ENCODE data around the gene SH2D3C.

Gene SH2D3C

GRCh38 chr9:127711831-127712274 is 66.6 kb downstream of the SH2D3C start:
- TF ChIP-seq GLIS3 (CRISPR knock-in tag; IDR thresholded peaks at IDR 0.05) (no peak), TOX (CRISPR knock-in tag; IDR thresholded peaks at IDR 0.05; ENCODE audit: borderline replicate concordance) (no peak), ISL1 (CRISPR knock-in tag; IDR thresholded peaks at IDR 0.05) (no peak), ZNF70 (CRISPR knock-in tag; IDR thresholded peaks at IDR 0.05) (no peak), ESRRG (CRISPR knock-in tag; IDR thresholded peaks at IDR 0.05) (no peak), RARB (CRISPR knock-in tag; IDR thresholded peaks at IDR 0.05) (no peak), TCF4 (CRISPR knock-in tag; IDR thresholded peaks at IDR 0.05; ENCODE audit: borderline replicate concordance) (no peak), POU6F1 (CRISPR knock-in tag; IDR thresholded peaks at IDR 0.05; ENCODE audit: borderline replicate concordance, low read depth) (no peak), TSHZ2 (CRISPR knock-in tag; IDR thresholded peaks at IDR 0.05) (no peak), ZNF565 (CRISPR knock-in tag; conservative IDR thresholded peaks at IDR 0.05; ENCODE audit: low read depth) (no peak), PPARA (CRISPR knock-in tag; IDR thresholded peaks at IDR 0.05; ENCODE audit: borderline replicate concordance) (no peak), SNAI2 (CRISPR knock-in tag; IDR thresholded peaks at IDR 0.05) (no peak), PATZ1 (CRISPR knock-in tag; IDR thresholded peaks at IDR 0.05; ENCODE audit: borderline replicate concordance) (no peak), ARNTL (CRISPR knock-in tag; IDR thresholded peaks at IDR 0.05; ENCODE audit: borderline replicate concordance, low read depth) (no peak), ZFP3 (CRISPR knock-in tag; IDR thresholded peaks at IDR 0.05) (no peak), ZFP30 (CRISPR knock-in tag; IDR thresholded peaks at IDR 0.05) (no peak), CSRNP3 (CRISPR knock-in tag; IDR thresholded peaks at IDR 0.05) (no peak)
- ATAC-seq = no peak

GRCh38 chr9:127711226-127711701 is 67.2 kb downstream of the SH2D3C start:
- TF ChIP-seq ARNTL (CRISPR knock-in tag; IDR thresholded peaks at IDR 0.05; ENCODE audit: borderline replicate concordance, low read depth) (no peak), SNAI2 (CRISPR knock-in tag; IDR thresholded peaks at IDR 0.05) (no peak), TOX (CRISPR knock-in tag; IDR thresholded peaks at IDR 0.05; ENCODE audit: borderline replicate concordance) (no peak), ZNF70 (CRISPR knock-in tag; IDR thresholded peaks at IDR 0.05) (no peak), TCF4 (CRISPR knock-in tag; IDR thresholded peaks at IDR 0.05; ENCODE audit: borderline replicate concordance) (no peak), POU6F1 (CRISPR knock-in tag; IDR thresholded peaks at IDR 0.05; ENCODE audit: borderline replicate concordance, low read depth) (no peak), ZC3H10 (CRISPR knock-in tag; IDR thresholded peaks at IDR 0.05) (no peak), PPARA (CRISPR knock-in tag; IDR thresholded peaks at IDR 0.05; ENCODE audit: borderline replicate concordance) (no peak), OSR1 (CRISPR knock-in tag; IDR thresholded peaks at IDR 0.05) (no peak), ZNF565 (CRISPR knock-in tag; conservative IDR thresholded peaks at IDR 0.05; ENCODE audit: low read depth) (no peak), ISL1 (CRISPR knock-in tag; IDR thresholded peaks at IDR 0.05) (no peak)
- no peak for ATAC-seq

- TF ChIP-seq ESRRG (CRISPR knock-in tag; IDR thresholded peaks at IDR 0.05) (no peak), BACH2 (CRISPR knock-in tag; IDR thresholded peaks at IDR 0.05; ENCODE audit: borderline replicate concordance) (no peak)
- ATAC-seq = no peak
These were observed 68.2 kb downstream of the SH2D3C start for GRCh38 chr9:127710204-127710783.
